GM12878 (cell line): Measurements from ENCODE around the gene LPGAT1. TPM values are rescaled to one million over a fixed set of nuclear protein-coding genes. Genes with fewer than 3 reads are reported as not detected.

ENCODE experiments used
- ATAC-seq: fragments of 200-7000 bp; cut with Tn5 transposase; 3 replicates; pipeline ENCODE4 v1.9.1; 2020; ENCODE audit warnings: mild to moderate bottlenecking, moderate library complexity
- BruUV-seq: library from RNA; stranded (reverse); fragments of 400-500 nt; replicated peaks from 2 replicates; lab custom pipeline; 2021; lab: Mats Ljungman, UMichigan
- CTCF ChIA-PET: fragments of 300-600 bp; sonication (Branson Sonifier 250); formaldehyde crosslinking; extraction: SDS; loops from one replicate; lab custom pipeline; 2021; ENCODE audit warnings: inconsistent platforms; lab: Yijun Ruan, JAX
- POLR2A ChIA-PET: fragments of 350-600 bp; formaldehyde crosslinking; extraction: SDS; loops from one replicate; lab custom pipeline; 2021; ENCODE audit warnings: inconsistent platforms; lab: Charles Lee
- RAD21 ChIA-PET: fragments of 300-600 bp; sonication (Branson Sonifier 250); formaldehyde crosslinking; loops from one replicate; lab custom pipeline; 2023; ENCODE audit warnings: antibody characterized with exemption; ENCODE audit not compliant: unreplicated experiment; lab: Charles Lee
- SMC1A ChIA-PET: fragments of 300-600 bp; sonication (Branson Sonifier 250); formaldehyde crosslinking; loops from one replicate; lab custom pipeline; 2023; ENCODE audit not compliant: unreplicated experiment, uncharacterized antibody; lab: Charles Lee
- DNase-seq: peaks from one replicate; pipeline ENCODE4 v3.0.0-alpha.2; 2011; ENCODE audit warnings: low read depth, low spot score
- FAIRE-seq: peaks from 3 replicates; lab custom pipeline; 2011; peaks lifted over from hg19 to GRCh38; lab: Jason Lieb, UNC
- H2AFZ ChIP-seq: 2 replicates; pipeline ENCODE4 v1.6.0; 2011; ENCODE audit warnings: low read depth, low read length, control low read depth; ENCODE audit not compliant: control insufficient read depth
- H3K27ac ChIP-seq: 2 replicates; pipeline ENCODE4 v1.5.1; 2011; ENCODE audit warnings: control low read depth; ENCODE audit not compliant: control insufficient read depth, insufficient read depth
- H3K27me3 ChIP-seq, 2 experiments: replicated peaks in 1 of 2; 2 replicates each; pipeline versions ENCODE4 v1.6.0 to v1.6.1; 2011; ENCODE audit warnings: low read length in 1 of 2; ENCODE audit not compliant: control insufficient read depth in 2 of 2, insufficient read depth in 2 of 2
- H3K36me3 ChIP-seq, 2 experiments: 2 replicates each; pipeline ENCODE4 v1.5.1; 2011; ENCODE audit warnings: low read length in 1 of 2; ENCODE audit not compliant: control insufficient read depth in 2 of 2, insufficient read depth in 2 of 2
- H3K4me1 ChIP-seq: 2 replicates; pipeline ENCODE4 v1.6.1; 2011; ENCODE audit warnings: mild to moderate bottlenecking, low read length, moderate library complexity, mixed read lengths; ENCODE audit not compliant: control insufficient read depth, insufficient read depth
- H3K4me2 ChIP-seq: 2 replicates; pipeline ENCODE4 v1.6.0; 2011; ENCODE audit warnings: control low read depth; ENCODE audit not compliant: control insufficient read depth, insufficient read depth
- H3K4me3 ChIP-seq: fragments of 200-600 bp; sonication (generic); 2 replicates; pipeline ENCODE4 v1.5.1; 2016
- H3K79me2 ChIP-seq: 2 replicates; pipeline ENCODE4 v1.6.0; 2011; ENCODE audit warnings: low read length; ENCODE audit not compliant: control insufficient read depth, insufficient read depth
- H3K9ac ChIP-seq: 2 replicates; pipeline ENCODE4 v1.8.0; 2011; ENCODE audit warnings: low read length, control low read depth, mixed read lengths; ENCODE audit not compliant: control insufficient read depth, insufficient read depth
- H3K9me3 ChIP-seq: replicated peaks from 3 replicates; pipeline ENCODE4 v1.5.1; 2011; ENCODE audit warnings: mild to moderate bottlenecking, low read length; ENCODE audit not compliant: control insufficient read depth, insufficient read depth
- H4K20me1 ChIP-seq: 2 replicates; pipeline ENCODE4 v1.6.0; 2011; ENCODE audit not compliant: control insufficient read depth, insufficient read depth
- ATF7 ChIP-seq: fragments of 450-650 bp; IDR thresholded peaks from 2 replicates; pipeline ENCODE4 v1.6.1; 2016; ENCODE audit warnings: low read depth, mild to moderate bottlenecking
- BCLAF1 ChIP-seq: fragments of 450-650 bp; IDR thresholded peaks from 2 replicates; pipeline ENCODE4 v1.6.1; 2017; ENCODE audit warnings: antibody characterized with exemption, mild to moderate bottlenecking, moderate library complexity
- CBX5 ChIP-seq: sonication (generic); IDR thresholded peaks from 2 replicates; pipeline ENCODE4 v1.6.1; 2016; ENCODE audit warnings: low read depth, moderate library complexity, mild to moderate bottlenecking, inconsistent platforms
- CHD2 ChIP-seq: IDR thresholded peaks from 2 replicates; pipeline ENCODE4 v1.6.1; 2011; ENCODE audit warnings: low read depth, low read length, improper control_type of control experiment, borderline replicate concordance
- CREB1 ChIP-seq: IDR thresholded peaks from 2 replicates; pipeline ENCODE4 v1.6.1; 2012; ENCODE audit warnings: low read depth, mild to moderate bottlenecking, inconsistent platforms
- FOXK2 ChIP-seq: fragments of 450-650 bp; IDR thresholded peaks from 2 replicates; pipeline ENCODE4 v1.6.1; 2017; ENCODE audit warnings: mild to moderate bottlenecking, moderate library complexity
- GABPA ChIP-seq: IDR thresholded peaks from 2 replicates; pipeline ENCODE4 v1.6.1; 2014; ENCODE audit warnings: antibody characterized with exemption, low read depth, mild to moderate bottlenecking, inconsistent platforms
- IKZF1 ChIP-seq: fragments of 450-650 bp; conservative IDR thresholded peaks from 2 replicates; pipeline ENCODE4 v1.6.1; 2017; ENCODE audit warnings: antibody characterized with exemption, mild to moderate bottlenecking
- NFXL1 ChIP-seq: fragments of 450-650 bp; IDR thresholded peaks from 2 replicates; pipeline ENCODE4 v1.6.1; 2017; ENCODE audit warnings: antibody characterized with exemption, mild to moderate bottlenecking, borderline replicate concordance
- RUNX3 ChIP-seq: IDR thresholded peaks from 2 replicates; pipeline ENCODE4 v1.6.1; 2012; ENCODE audit warnings: low read length, inconsistent platforms
- ZNF207 ChIP-seq: fragments of 450-650 bp; IDR thresholded peaks from 2 replicates; pipeline ENCODE4 v1.6.1; 2014; ENCODE audit warnings: antibody characterized with exemption, mild to moderate bottlenecking, borderline replicate concordance
- ZNF622 ChIP-seq: fragments of 450-650 bp; IDR thresholded peaks from 2 replicates; pipeline ENCODE4 v1.6.1; 2017; ENCODE audit warnings: mild to moderate bottlenecking, inconsistent platforms
- WGBS: methylation state at CpG from one replicate; pipeline ENCODE4 v1.1.6; 2016; ENCODE audit warnings: low lambda C conversion rate; ENCODE audit not compliant: insufficient replicate concordance, insufficient coverage; ENCODE audit errors: missing lambda C conversion rate; 5-methylcytosine and 5-hydroxymethylcytosine counted together
- in situ Hi-C: fragments of 300-500 bp; cut with MboI; formaldehyde crosslinking; loops from 9 replicates; pipeline ENCODE4 v1.14.3; 2018; ENCODE audit warnings: mixed read lengths
- intact Hi-C: fragments of 100-400 bp; cut with micrococcal nuclease; formaldehyde crosslinking; loops from one replicate; pipeline ENCODE4 v1.14.2; 2022; ENCODE audit not compliant: unreplicated experiment
- polyA plus RNA-seq, 11 experiments: library from polyadenylated mRNA; depleted of rRNA in 4 of 11; unstranded in 6 of 11; stranded (reverse) in 5 of 11; fragments of >200 nt; fragmentation: Nextera tagmentation in 4 of 11; fragmentation: Illumina TruSeq in 1 of 11; extraction: Ambion mirVana in 4 of 11; extraction: Trizol in 1 of 11; gene quantifications; 1 replicate in 1 of 11; 2 replicates in 10 of 11; pipeline versions ENCODE4 v1.2.1 to v1.2.3, GENCODE V29; 2011 to 2016; ENCODE audit warnings: inconsistent platforms in 2 of 11, missing spikeins in 2 of 11, low read depth in 1 of 11
- total RNA-seq, 4 experiments: library from RNA; depleted of rRNA in 3 of 4; stranded (reverse); fragments of >200 nt in 3 of 4; fragmentation: Illumina TruSeq in 1 of 4; extraction: Trizol in 1 of 4; gene quantifications; 2 replicates each; pipeline versions ENCODE4 v1.2.1 to v1.2.3, GENCODE V29; 2013 to 2021
- TF ChIP-seq, protein P1 (sequence below): IDR thresholded peaks from 2 replicates; pipeline ENCODE4 v1.6.1; 2012; ENCODE audit warnings: mild to moderate bottlenecking, low read depth, low read length
- TF ChIP-seq, protein P2 (sequence below): fragments of 450-650 bp; formaldehyde crosslinking; IDR thresholded peaks from 2 replicates; pipeline ENCODE4 v1.5.0; 2022; ENCODE audit warnings: mild to moderate bottlenecking, missing genetic modification characterization

The LPGAT1 gene
- total and polyA plus RNA-seq, 10 of the 15 experiments (the other 5 are each of a cell fraction or from before 2014, with no cell fraction given) = 5.8 to 40.6 (median 19.2) TPM

DNA sequence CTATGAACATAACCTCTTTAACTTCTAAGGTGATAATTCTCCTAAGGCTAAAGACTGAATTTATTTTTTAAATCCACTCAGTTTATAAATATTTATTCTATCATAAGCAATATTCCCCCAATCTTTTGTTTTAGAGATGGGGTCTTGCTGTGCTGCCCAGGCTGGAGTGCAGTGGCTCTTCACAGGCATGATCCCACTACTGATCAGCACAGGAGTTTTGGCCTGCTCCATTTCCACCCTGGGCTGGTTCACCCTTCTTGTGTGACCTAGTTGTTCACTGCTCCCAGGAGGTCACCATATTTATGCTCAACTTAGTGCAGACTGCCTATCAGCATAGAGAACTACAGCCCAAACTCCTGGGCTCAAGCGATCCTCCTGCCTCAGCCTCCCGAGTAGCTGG is 38.6 kb downstream of the LPGAT1 start:
- FAIRE-seq (no peak), DNase-seq (no peak), ATAC-seq (no peak)
- ChIA-PET POLR2A (interaction anchor here (1.1 kb wide), 1 partner anchor 8 kb away, joined by 5 read pairs; no protein-coding TSS in a partner anchor), RAD21 (no interaction called here), CTCF (interaction anchor here (0.6 to 0.7 kb wide), 3 partner anchors 134 to 429 kb away, joined by 3 read pairs; no protein-coding TSS in a partner anchor), SMC1A (no interaction called here)
- no TSS peak for BruUV-seq
- intact Hi-C loops = no loop called here
- Histone ChIP-seq H3K9ac (no peak overlapping the region), H3K36me3 (peaks cover 2 to 8% of the 10 kb centered on the region in 2 experiments; a peak in 2 of 4 replicates), H3K4me3 (no peak overlapping the region), H3K9me3 (no peaks in the 10 kb centered on the region), H2AFZ (no peak overlapping the region), H3K79me2 (peaks cover 1% of the 10 kb centered on the region; the same call in 1 of the 2 replicates), H3K4me1 (no peaks in the 10 kb centered on the region), H3K27ac (no peak overlapping the region), H3K4me2 (no peak overlapping the region), H3K27me3 (no peaks in the 10 kb centered on the region), H4K20me1 (no peaks in the 10 kb centered on the region)
- 100% methylated on average over 2 of the region's 2 CpGs for WGBS
- in situ Hi-C loops = no loop called here
- TF ChIP-seq ZNF622 (no peak), NFXL1 (no peak), IKZF1 (no peak), CREB1 (no peak), RUNX3 (no peak), CHD2 (no peak), FOXK2 (no peak), CBX5 (no peak), ATF7 (no peak), GABPA (no peak), ZNF207 (no peak), BCLAF1 (no peak)
- TF ChIP-seq, protein P1, sequence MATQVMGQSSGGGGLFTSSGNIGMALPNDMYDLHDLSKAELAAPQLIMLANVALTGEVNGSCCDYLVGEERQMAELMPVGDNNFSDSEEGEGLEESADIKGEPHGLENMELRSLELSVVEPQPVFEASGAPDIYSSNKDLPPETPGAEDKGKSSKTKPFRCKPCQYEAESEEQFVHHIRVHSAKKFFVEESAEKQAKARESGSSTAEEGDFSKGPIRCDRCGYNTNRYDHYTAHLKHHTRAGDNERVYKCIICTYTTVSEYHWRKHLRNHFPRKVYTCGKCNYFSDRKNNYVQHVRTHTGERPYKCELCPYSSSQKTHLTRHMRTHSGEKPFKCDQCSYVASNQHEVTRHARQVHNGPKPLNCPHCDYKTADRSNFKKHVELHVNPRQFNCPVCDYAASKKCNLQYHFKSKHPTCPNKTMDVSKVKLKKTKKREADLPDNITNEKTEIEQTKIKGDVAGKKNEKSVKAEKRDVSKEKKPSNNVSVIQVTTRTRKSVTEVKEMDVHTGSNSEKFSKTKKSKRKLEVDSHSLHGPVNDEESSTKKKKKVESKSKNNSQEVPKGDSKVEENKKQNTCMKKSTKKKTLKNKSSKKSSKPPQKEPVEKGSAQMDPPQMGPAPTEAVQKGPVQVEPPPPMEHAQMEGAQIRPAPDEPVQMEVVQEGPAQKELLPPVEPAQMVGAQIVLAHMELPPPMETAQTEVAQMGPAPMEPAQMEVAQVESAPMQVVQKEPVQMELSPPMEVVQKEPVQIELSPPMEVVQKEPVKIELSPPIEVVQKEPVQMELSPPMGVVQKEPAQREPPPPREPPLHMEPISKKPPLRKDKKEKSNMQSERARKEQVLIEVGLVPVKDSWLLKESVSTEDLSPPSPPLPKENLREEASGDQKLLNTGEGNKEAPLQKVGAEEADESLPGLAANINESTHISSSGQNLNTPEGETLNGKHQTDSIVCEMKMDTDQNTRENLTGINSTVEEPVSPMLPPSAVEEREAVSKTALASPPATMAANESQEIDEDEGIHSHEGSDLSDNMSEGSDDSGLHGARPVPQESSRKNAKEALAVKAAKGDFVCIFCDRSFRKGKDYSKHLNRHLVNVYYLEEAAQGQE = no peak
- TF ChIP-seq, protein P2, sequence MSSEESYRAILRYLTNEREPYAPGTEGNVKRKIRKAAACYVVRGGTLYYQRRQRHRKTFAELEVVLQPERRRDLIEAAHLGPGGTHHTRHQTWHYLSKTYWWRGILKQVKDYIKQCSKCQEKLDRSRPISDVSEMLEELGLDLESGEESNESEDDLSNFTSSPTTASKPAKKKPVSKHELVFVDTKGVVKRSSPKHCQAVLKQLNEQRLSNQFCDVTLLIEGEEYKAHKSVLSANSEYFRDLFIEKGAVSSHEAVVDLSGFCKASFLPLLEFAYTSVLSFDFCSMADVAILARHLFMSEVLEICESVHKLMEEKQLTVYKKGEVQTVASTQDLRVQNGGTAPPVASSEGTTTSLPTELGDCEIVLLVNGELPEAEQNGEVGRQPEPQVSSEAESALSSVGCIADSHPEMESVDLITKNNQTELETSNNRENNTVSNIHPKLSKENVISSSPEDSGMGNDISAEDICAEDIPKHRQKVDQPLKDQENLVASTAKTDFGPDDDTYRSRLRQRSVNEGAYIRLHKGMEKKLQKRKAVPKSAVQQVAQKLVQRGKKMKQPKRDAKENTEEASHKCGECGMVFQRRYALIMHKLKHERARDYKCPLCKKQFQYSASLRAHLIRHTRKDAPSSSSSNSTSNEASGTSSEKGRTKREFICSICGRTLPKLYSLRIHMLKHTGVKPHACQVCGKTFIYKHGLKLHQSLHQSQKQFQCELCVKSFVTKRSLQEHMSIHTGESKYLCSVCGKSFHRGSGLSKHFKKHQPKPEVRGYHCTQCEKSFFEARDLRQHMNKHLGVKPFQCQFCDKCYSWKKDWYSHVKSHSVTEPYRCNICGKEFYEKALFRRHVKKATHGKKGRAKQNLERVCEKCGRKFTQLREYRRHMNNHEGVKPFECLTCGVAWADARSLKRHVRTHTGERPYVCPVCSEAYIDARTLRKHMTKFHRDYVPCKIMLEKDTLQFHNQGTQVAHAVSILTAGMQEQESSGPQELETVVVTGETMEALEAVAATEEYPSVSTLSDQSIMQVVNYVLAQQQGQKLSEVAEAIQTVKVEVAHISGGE (CRISPR knock-in tag) = no peak
